ENCODE measurements around the gene GNG13.

GRCh38 chr16:768428-768827 lies 32.1 kb downstream of the GNG13 start:
- TF ChIP-seq CTCF (IDR thresholded peaks at IDR 0.05) (no peak), POLR2A (IDR thresholded peaks at IDR 0.05) (no peak)

Data from lower leg skin (tissue), 3 donors.